Femur (tissue), 1 donor: ENCODE data around the gene HJURP.

Experiments used
- DNase-seq: peaks from one replicate; pipeline ENCODE4 v3.0.0-alpha.2; 2017

HJURP gene

DNA sequence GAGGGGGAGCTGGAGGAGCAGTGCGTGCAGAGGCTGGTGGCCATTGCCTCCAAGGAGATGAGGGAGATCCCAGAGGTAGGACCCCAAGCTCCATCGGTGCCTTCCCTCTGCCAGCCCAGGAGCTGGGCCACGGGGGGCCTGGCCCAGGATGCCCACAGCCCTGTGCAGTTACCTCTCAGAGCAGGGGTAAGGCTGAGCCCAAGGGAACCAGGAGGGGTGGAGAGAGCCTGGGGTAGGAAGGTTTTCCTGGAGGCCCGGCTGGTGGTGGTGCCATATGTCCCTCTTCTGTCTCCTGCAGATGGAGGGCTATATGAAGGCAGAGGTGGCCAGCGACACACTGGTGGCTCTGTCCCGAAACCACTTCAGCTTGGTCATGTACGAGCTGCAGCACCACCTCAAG is 64.8 kb downstream of the HJURP start:
- no peak for DNase-seq
